Stimulated activated CD4-positive, alpha-beta T cell treated with anti-CD3 and anti-CD28 coated beads, TNF-alpha, amount 100 ng/mL, for 4 hours (primary cell): ENCODE data around the gene AJAP1.

Experiments used
- DNase-seq, 3 experiments: peaks; one replicate each; pipeline ENCODE4 v3.0.0-alpha.2; 2020; ENCODE audit warnings: low read depth in 3 of 3

AJAP1 gene

GRCh38 chr1:4700801-4701200 is 46.4 kb downstream of the AJAP1 start:
- DNase-seq, result no peak

GRCh38 chr1:4701276-4701675 is 46.9 kb downstream of the AJAP1 start:
- no peak for DNase-seq

- DNase-seq, result no peak
Measured at GRCh38 chr1:4702464-4702863, 48.1 kb downstream of the AJAP1 start.

GRCh38 chr1:4702932-4703331 is 48.5 kb downstream of the AJAP1 start:
- no peak for DNase-seq

- DNase-seq, result no peak
Measured at GRCh38 chr1:4703646-4704045, 49.2 kb downstream of the AJAP1 start.

GRCh38 chr1:4708840-4709507 is 54.6 kb downstream of the AJAP1 start:
- DNase-seq, result no peak

- no peak for DNase-seq
Measured at GRCh38 chr1:4709641-4710040, 55.2 kb downstream of the AJAP1 start.

GRCh38 chr1:4710592-4711415 is 56.4 kb downstream of the AJAP1 start:
- no peak for DNase-seq

- no peak for DNase-seq
Measured at GRCh38 chr1:4711416-4712275, 57.2 kb downstream of the AJAP1 start.

GRCh38 chr1:4713669-4714068 is 59.3 kb downstream of the AJAP1 start:
- DNase-seq, result no peak

GRCh38 chr1:4716406-4716805 is 62.0 kb downstream of the AJAP1 start:
- DNase-seq, result no peak

GRCh38 chr1:4718071-4718470 is 63.7 kb downstream of the AJAP1 start:
- DNase-seq, result no peak

GRCh38 chr1:4723106-4723505 is 68.7 kb downstream of the AJAP1 start:
- no peak for DNase-seq

- no peak for DNase-seq
Measured at GRCh38 chr1:4724001-4724400, 69.6 kb downstream of the AJAP1 start.

GRCh38 chr1:4724695-4725250 is 70.4 kb downstream of the AJAP1 start:
- DNase-seq, result no peak

GRCh38 chr1:4725416-4725815 is 71.0 kb downstream of the AJAP1 start:
- no peak for DNase-seq

GRCh38 chr1:4726620-4727341 is 72.4 kb downstream of the AJAP1 start:
- no peak for DNase-seq

- no peak for DNase-seq
Measured at GRCh38 chr1:4728319-4729089, 74.1 kb downstream of the AJAP1 start.

GRCh38 chr1:4729090-4729471 is 74.7 kb downstream of the AJAP1 start:
- DNase-seq, result no peak

- no peak for DNase-seq
Measured at GRCh38 chr1:4730078-4730477, 75.7 kb downstream of the AJAP1 start.
